Fibroblast of lung (primary cell): ENCODE results near the gene KCND3. TPM values are rescaled to one million over a fixed set of nuclear protein-coding genes. Genes with fewer than 3 reads are reported as not detected.

Experiments used
- DNase-seq, 2 donors: peaks; one replicate each; pipeline versions ENCODE4 v3.0.0 to v3.0.0-alpha.2; 2010; ENCODE audit warnings: low read depth in 2 of 2
- H2AFZ ChIP-seq: 2 replicates; pipeline ENCODE4 v1.5.1; 2012; ENCODE audit warnings: low read length, control low read depth, inconsistent platforms
- H3K27ac ChIP-seq: 2 replicates; pipeline ENCODE4 v1.5.1; 2011; ENCODE audit warnings: low read length, control low read depth; ENCODE audit not compliant: insufficient read depth
- H3K27me3 ChIP-seq: 2 replicates; pipeline ENCODE4 v1.5.1; 2011; ENCODE audit warnings: mild to moderate bottlenecking, low read length; ENCODE audit not compliant: control insufficient read depth, insufficient read depth
- H3K36me3 ChIP-seq: 2 replicates; pipeline ENCODE4 v1.5.1; 2011; ENCODE audit warnings: low read length; ENCODE audit not compliant: control insufficient read depth, insufficient read depth
- H3K4me1 ChIP-seq: 2 replicates; pipeline ENCODE4 v1.5.1; 2011; ENCODE audit warnings: low read length; ENCODE audit not compliant: control insufficient read depth, insufficient read depth; ENCODE audit errors: extremely low read depth
- H3K4me2 ChIP-seq: 2 replicates; pipeline ENCODE4 v1.5.1; 2011; ENCODE audit warnings: low read length, control low read depth; ENCODE audit not compliant: insufficient read depth; ENCODE audit errors: extremely low read depth
- H3K4me3 ChIP-seq, 4 experiments: fragments of 200-600 bp in 1 of 4; sonication (generic) in 1 of 4; replicated peaks in 1 of 4; 2 replicates each; pipeline ENCODE4 v1.5.1; 2011 to 2016; ENCODE audit warnings: low read length in 4 of 4, low read depth in 3 of 4, mild to moderate bottlenecking in 3 of 4, control low read depth in 2 of 4, inconsistent platforms in 1 of 4, mixed read lengths in 1 of 4; ENCODE audit not compliant: insufficient read depth in 1 of 4; ENCODE audit errors: control extremely low read depth in 1 of 4
- H3K79me2 ChIP-seq: 2 replicates; pipeline ENCODE4 v1.5.1; 2012; ENCODE audit warnings: mild to moderate bottlenecking, low read length, inconsistent platforms; ENCODE audit not compliant: control insufficient read depth, insufficient read depth
- H3K9ac ChIP-seq: 2 replicates; pipeline ENCODE4 v1.5.1; 2011; ENCODE audit warnings: mild to moderate bottlenecking, low read length, control low read depth; ENCODE audit not compliant: insufficient read depth
- H3K9me3 ChIP-seq: 2 replicates; pipeline ENCODE4 v1.5.1; 2012; ENCODE audit warnings: low read depth, low read length; ENCODE audit not compliant: control insufficient read depth, insufficient read depth
- H4K20me1 ChIP-seq: 2 replicates; pipeline ENCODE4 v1.5.1; 2011; ENCODE audit warnings: low read length; ENCODE audit not compliant: control insufficient read depth, insufficient read depth; ENCODE audit errors: extremely low read depth
- EZH2 ChIP-seq: IDR thresholded peaks from 2 replicates; pipeline ENCODE4 v1.5.1; 2012; ENCODE audit warnings: low read length, control low read depth, mild to moderate bottlenecking; ENCODE audit errors: missing control alignments
- polyA plus RNA-seq, 2 donors: library from polyadenylated mRNA; depleted of rRNA in 1 of 2; stranded (reverse) in 1 of 2; unstranded in 1 of 2; fragments of >200 nt; gene quantifications; 2 replicates each; pipeline ENCODE4 v1.2.1, GENCODE V29; 2011 to 2012; ENCODE audit warnings: missing spikeins in 1 of 2
- total RNA-seq: library from RNA; depleted of rRNA; stranded (reverse); fragments of >200 nt; gene quantifications from 2 replicates; pipeline ENCODE4 v1.2.1, GENCODE V29; 2014
- TF ChIP-seq, protein P1 (sequence below), 2 donors: IDR thresholded peaks in 1 of 2; conservative IDR thresholded peaks in 1 of 2; 1 replicate in 1 of 2; 2 replicates in 1 of 2; pipeline ENCODE4 v1.5.1; 2011 to 2012; ENCODE audit warnings: low read length in 2 of 2, control low read depth in 1 of 2, inconsistent platforms in 1 of 2, low read depth in 1 of 2, mild to moderate bottlenecking in 1 of 2

Gene KCND3
- total and polyA plus RNA-seq, 2 donors (not counting 1 experiment from before 2014, with no cell fraction given), result 0.66 to 9.3 TPM

DNA sequence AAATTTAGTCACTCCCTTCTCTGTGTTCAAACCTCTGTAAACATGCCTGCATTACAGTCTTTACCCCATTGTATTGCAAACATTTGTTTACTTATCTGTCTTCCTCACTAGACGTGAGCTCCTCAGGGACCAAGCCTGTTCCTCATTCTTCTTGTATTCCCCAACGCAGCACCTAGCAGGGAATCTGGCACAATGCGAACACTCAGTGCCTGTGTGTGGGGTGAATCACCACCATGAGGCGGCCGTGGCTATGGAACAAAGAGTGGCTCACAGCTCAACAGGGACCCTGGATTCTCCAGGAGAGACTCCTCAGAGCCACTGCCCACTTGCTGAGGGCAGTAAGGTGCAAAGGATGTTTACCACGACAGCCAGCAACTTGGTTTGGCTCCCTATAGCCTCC is 137.9 kb downstream of the KCND3 start:
- Histone ChIP-seq H3K9me3 (no peaks in the 10 kb centered on the region), H3K4me2 (no peak overlapping the region), H3K9ac (no peak overlapping the region), H3K36me3 (no peaks in the 10 kb centered on the region), H3K4me1 (no peaks in the 10 kb centered on the region), H3K27ac (no peak overlapping the region), H2AFZ (no peak overlapping the region), H3K27me3 (peaks cover 10% of the 10 kb centered on the region), H3K4me3 (no peak overlapping the region), H3K79me2 (no peaks in the 10 kb centered on the region), H4K20me1 (no peaks in the 10 kb centered on the region)
- no peak for DNase-seq
- TF ChIP-seq, protein P1, sequence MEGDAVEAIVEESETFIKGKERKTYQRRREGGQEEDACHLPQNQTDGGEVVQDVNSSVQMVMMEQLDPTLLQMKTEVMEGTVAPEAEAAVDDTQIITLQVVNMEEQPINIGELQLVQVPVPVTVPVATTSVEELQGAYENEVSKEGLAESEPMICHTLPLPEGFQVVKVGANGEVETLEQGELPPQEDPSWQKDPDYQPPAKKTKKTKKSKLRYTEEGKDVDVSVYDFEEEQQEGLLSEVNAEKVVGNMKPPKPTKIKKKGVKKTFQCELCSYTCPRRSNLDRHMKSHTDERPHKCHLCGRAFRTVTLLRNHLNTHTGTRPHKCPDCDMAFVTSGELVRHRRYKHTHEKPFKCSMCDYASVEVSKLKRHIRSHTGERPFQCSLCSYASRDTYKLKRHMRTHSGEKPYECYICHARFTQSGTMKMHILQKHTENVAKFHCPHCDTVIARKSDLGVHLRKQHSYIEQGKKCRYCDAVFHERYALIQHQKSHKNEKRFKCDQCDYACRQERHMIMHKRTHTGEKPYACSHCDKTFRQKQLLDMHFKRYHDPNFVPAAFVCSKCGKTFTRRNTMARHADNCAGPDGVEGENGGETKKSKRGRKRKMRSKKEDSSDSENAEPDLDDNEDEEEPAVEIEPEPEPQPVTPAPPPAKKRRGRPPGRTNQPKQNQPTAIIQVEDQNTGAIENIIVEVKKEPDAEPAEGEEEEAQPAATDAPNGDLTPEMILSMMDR (conservative IDR thresholded peaks at IDR 0.05 in 1 of 2, IDR thresholded peaks at IDR 0.05 in 1 of 2; ENCODE audit: low read depth in 1 of 2, low read length in 2 of 2), result no peak
- TF ChIP-seq EZH2, result no peak

DNA sequence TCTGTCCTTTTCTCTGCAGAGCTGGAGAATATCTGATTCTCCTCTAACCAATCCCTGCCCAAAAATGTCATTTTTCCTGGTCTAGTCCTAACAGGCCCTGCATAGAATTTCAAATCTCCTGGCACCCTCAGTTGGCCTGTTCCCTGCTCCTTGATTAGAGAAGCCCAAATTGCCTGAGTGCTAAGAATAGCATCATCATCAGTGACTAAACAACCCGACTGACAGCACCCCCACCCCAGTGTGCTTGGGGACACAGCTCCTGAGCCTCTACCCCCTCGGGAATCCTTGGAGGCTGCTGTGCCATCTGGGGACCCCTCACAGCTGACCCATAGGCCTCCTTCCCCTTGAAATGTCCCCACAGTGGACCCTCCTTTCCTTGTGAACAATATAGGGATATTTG is 139.4 kb downstream of the KCND3 start:
- Histone ChIP-seq H3K9me3 (no peaks in the 10 kb centered on the region), H2AFZ (no peak overlapping the region), H4K20me1 (no peaks in the 10 kb centered on the region), H3K4me3 (no peak overlapping the region), H3K4me2 (no peak overlapping the region), H3K27me3 (peaks cover 10% of the 10 kb centered on the region), H3K36me3 (no peaks in the 10 kb centered on the region), H3K79me2 (no peaks in the 10 kb centered on the region), H3K27ac (no peak overlapping the region), H3K9ac (no peak overlapping the region), H3K4me1 (no peaks in the 10 kb centered on the region)
- DNase-seq, result no peak
- no peak for TF ChIP-seq EZH2
- TF ChIP-seq, protein P1 (conservative IDR thresholded peaks at IDR 0.05 in 1 of 2, IDR thresholded peaks at IDR 0.05 in 1 of 2; ENCODE audit: low read depth in 1 of 2, low read length in 2 of 2), result no peak

DNA sequence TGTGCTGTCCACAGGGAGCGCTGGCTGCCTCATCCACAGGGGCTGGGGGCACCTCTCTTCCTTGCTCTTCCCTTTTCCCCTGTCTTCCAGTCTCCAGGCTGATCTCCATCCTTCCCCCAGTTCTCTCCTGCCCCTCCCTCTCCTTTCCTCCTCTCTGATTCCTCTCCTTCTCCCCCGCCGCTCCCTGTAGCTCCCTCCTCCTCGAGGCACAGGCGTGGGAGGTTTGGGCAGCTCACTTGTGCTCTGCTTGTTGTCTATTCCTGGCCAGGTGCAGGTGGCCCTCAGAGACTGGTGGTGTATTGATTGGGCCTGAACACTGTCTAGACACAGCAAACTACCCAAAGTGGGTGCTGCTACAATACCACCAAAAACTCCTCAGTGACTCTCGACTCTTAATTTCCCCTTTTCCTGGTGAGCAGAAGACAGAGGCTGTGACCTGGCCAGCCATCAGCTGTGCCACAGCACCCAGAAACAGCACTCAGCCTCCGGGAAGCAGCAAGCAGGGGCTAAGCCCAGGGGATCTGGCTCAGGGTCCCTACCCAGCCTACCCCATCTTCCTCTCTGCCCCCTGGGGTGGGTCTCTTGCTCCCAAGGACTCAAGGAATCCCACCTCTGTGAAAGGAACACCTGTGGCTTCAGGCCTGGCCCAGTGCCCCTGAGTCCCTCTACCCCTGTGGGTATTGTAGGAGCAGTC is 140.5 kb downstream of the KCND3 start:
- no peaks in the 10 kb centered on the region for H3K4me1 ChIP-seq
- DNase-seq, result no peak
- no peak for TF ChIP-seq EZH2
- TF ChIP-seq, protein P1 (conservative IDR thresholded peaks at IDR 0.05 in 1 of 2, IDR thresholded peaks at IDR 0.05 in 1 of 2; ENCODE audit: low read depth in 1 of 2, low read length in 2 of 2), result no peak
- H3K27me3 ChIP-seq, result peaks cover 6% of the 10 kb centered on the region
- H3K4me2 ChIP-seq, result no peak overlapping the region
- H4K20me1 ChIP-seq, result no peaks in the 10 kb centered on the region
- H3K79me2 ChIP-seq, result no peaks in the 10 kb centered on the region
- no peaks in the 10 kb centered on the region for H3K36me3 ChIP-seq
- no peak overlapping the region for H3K27ac ChIP-seq
- no peaks in the 10 kb centered on the region for H3K9me3 ChIP-seq
- no peak overlapping the region for H3K9ac ChIP-seq
- no peak overlapping the region for H2AFZ ChIP-seq
- no peak overlapping the region for H3K4me3 ChIP-seq
